Peyer's patch (tissue), 4 donors: ENCODE measurements around the gene ALG3. TPM values are rescaled to one million over a fixed set of nuclear protein-coding genes. Genes with fewer than 3 reads are reported as not detected.

Experiments used
- DNase-seq, 3 donors: peaks; one replicate each; pipeline ENCODE4 v3.0.0-alpha.2; 2017 to 2019
- H3K27ac ChIP-seq, 4 donors: fragments of 200-600 bp; sonication (generic); one replicate each; pipeline ENCODE4 v1.5.1; 2016 to 2019
- H3K27me3 ChIP-seq, 2 donors: fragments of 200-600 bp; sonication (generic); one replicate each; pipeline ENCODE4 v1.5.1; 2019
- H3K36me3 ChIP-seq, 3 donors: fragments of 200-600 bp; sonication (generic); one replicate each; pipeline ENCODE4 v1.5.1; 2016 to 2019
- H3K4me1 ChIP-seq, 4 donors: fragments of 200-600 bp; sonication (generic); one replicate each; pipeline ENCODE4 v1.5.1; 2016 to 2019
- H3K4me3 ChIP-seq, 4 donors: fragments of 200-600 bp; sonication (generic); 1 replicate in 3 of 4; 2 replicates in 1 of 4; pipeline ENCODE4 v1.5.1; 2016 to 2019; ENCODE audit warnings: mild to moderate bottlenecking in 1 of 4
- H3K9me3 ChIP-seq, 4 donors: fragments of 200-600 bp; sonication (generic); one replicate each; pipeline ENCODE4 v1.5.1; 2016 to 2019; ENCODE audit warnings: mild to moderate bottlenecking in 1 of 4
- CTCF ChIP-seq, 6 experiments: fragments of 450-650 bp in 4 of 6; fragments of 200-600 bp in 2 of 6; sonication (generic) in 1 of 6; IDR thresholded peaks; one replicate each; pipeline ENCODE4 v1.5.1; 2017 to 2019; ENCODE audit warnings: antibody characterized with exemption in 6 of 6, mild to moderate bottlenecking in 3 of 6, moderate library complexity in 1 of 6
- POLR2A ChIP-seq, 2 donors: fragments of 450-650 bp; IDR thresholded peaks; one replicate each; pipeline ENCODE4 v1.5.1; 2017; ENCODE audit warnings: antibody characterized with exemption in 2 of 2, mild to moderate bottlenecking in 2 of 2, moderate library complexity in 2 of 2
- total RNA-seq, 4 donors: library from RNA; depleted of rRNA; stranded (reverse); fragments of >200 nt; gene quantifications; one replicate each; pipeline ENCODE4 v1.1.0, GENCODE V29; 2016

The ALG3 gene
- total RNA-seq, 4 donors from 2014 or later: 19.0 to 63.6 (median 56.8) TPM

- Histone ChIP-seq H3K27ac (no peak overlapping the region), H3K36me3 (no peaks in the 10 kb centered on the region), H3K4me1 (peaks cover 0 to 2% (median under 1%) of the 10 kb centered on the region in 4 donors), H3K27me3 (peaks cover 0 to 5% of the 10 kb centered on the region in 2 donors), H3K9me3 (no peaks in the 10 kb centered on the region), H3K4me3 (no peak overlapping the region)
- no peak for DNase-seq
- no peak for TF ChIP-seq CTCF (IDR thresholded peaks at IDR 0.05)
- TF ChIP-seq POLR2A (IDR thresholded peaks at IDR 0.05): no peak
These were observed 12.7 kb downstream of the ALG3 start for GRCh38 chr3:184236033-184236410.

- Histone ChIP-seq H3K4me3 (no peak overlapping the region), H3K27ac (no peak overlapping the region), H3K27me3 (peaks cover 0 to 10% of the 10 kb centered on the region in 2 donors), H3K9me3 (no peaks in the 10 kb centered on the region), H3K36me3 (no peaks in the 10 kb centered on the region), H3K4me1 (peaks cover 0 to 6% (median 5%) of the 10 kb centered on the region in 4 donors)
- no peak for DNase-seq
- TF ChIP-seq CTCF (IDR thresholded peaks at IDR 0.05): no peak
- TF ChIP-seq POLR2A (IDR thresholded peaks at IDR 0.05): no peak
These were observed 13.3 kb downstream of the ALG3 start for GRCh38 chr3:184235381-184236032.

- Histone ChIP-seq H3K36me3 (no peaks in the 10 kb centered on the region), H3K27me3 (peaks cover 0 to 17% of the 10 kb centered on the region in 2 donors), H3K27ac (no peak overlapping the region), H3K4me3 (no peak overlapping the region), H3K9me3 (no peaks in the 10 kb centered on the region), H3K4me1 (peaks cover 0 to 12% (median 12%) of the 10 kb centered on the region in 4 donors)
- no peak for DNase-seq
- no peak for TF ChIP-seq CTCF (IDR thresholded peaks at IDR 0.05)
These were observed 13.9 kb downstream of the ALG3 start for GRCh38 chr3:184234671-184235380.

GRCh38 chr3:184234224-184234623 is 14.5 kb downstream of the ALG3 start:
- Histone ChIP-seq H3K27me3 (peaks cover 0 to 23% of the 10 kb centered on the region in 2 donors), H3K9me3 (no peaks in the 10 kb centered on the region), H3K36me3 (no peaks in the 10 kb centered on the region), H3K4me1 (peaks cover 0 to 18% (median 15%) of the 10 kb centered on the region in 4 donors), H3K4me3 (no peak overlapping the region), H3K27ac (no peak overlapping the region)
- DNase-seq: no peak
- TF ChIP-seq CTCF (IDR thresholded peaks at IDR 0.05) (no peak), POLR2A (IDR thresholded peaks at IDR 0.05) (no peak)

GRCh38 chr3:184233127-184233843 is 15.5 kb downstream of the ALG3 start:
- DNase-seq: no peak
- H3K9me3 ChIP-seq: no peaks in the 10 kb centered on the region
- H3K27ac ChIP-seq: no peak overlapping the region
- H3K36me3 ChIP-seq: no peaks in the 10 kb centered on the region
- H3K4me3 ChIP-seq: no peak overlapping the region
- no peak for TF ChIP-seq CTCF (IDR thresholded peaks at IDR 0.05)
- TF ChIP-seq POLR2A (IDR thresholded peaks at IDR 0.05): no peak
- H3K4me1 ChIP-seq: peaks cover 0 to 22% (median 20%) of the 10 kb centered on the region in 4 donors
- peaks cover 0 to 24% of the 10 kb centered on the region in 2 donors for H3K27me3 ChIP-seq
